ENCODE data around the gene TCF7L2.
A peak's percentile ranks its signal among the peaks of the same experiment; 100 is the strongest.

The TCF7L2 gene

GRCh38 chr10:113125612-113126011 lies 175.6 kb downstream of the TCF7L2 start:
- Histone ChIP-seq H3K36me3 (no peaks in the 10 kb centered on the region), H3K27ac (no peak overlapping the region), H3K4me3 (ENCODE audit: low read depth, low read length) (no peak overlapping the region), H3K27me3 (ENCODE audit: insufficient read depth, low read depth, severe bottlenecking) (no peaks in the 10 kb centered on the region), H3K9me3 (ENCODE audit: severe bottlenecking) (no peaks in the 10 kb centered on the region)
- TF ChIP-seq, protein P1, sequence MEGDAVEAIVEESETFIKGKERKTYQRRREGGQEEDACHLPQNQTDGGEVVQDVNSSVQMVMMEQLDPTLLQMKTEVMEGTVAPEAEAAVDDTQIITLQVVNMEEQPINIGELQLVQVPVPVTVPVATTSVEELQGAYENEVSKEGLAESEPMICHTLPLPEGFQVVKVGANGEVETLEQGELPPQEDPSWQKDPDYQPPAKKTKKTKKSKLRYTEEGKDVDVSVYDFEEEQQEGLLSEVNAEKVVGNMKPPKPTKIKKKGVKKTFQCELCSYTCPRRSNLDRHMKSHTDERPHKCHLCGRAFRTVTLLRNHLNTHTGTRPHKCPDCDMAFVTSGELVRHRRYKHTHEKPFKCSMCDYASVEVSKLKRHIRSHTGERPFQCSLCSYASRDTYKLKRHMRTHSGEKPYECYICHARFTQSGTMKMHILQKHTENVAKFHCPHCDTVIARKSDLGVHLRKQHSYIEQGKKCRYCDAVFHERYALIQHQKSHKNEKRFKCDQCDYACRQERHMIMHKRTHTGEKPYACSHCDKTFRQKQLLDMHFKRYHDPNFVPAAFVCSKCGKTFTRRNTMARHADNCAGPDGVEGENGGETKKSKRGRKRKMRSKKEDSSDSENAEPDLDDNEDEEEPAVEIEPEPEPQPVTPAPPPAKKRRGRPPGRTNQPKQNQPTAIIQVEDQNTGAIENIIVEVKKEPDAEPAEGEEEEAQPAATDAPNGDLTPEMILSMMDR (IDR thresholded peaks at IDR 0.05; ENCODE audit: low read depth, low read length), result no peak
- DNase-seq, result no peak

GRCh38 chr10:113126229-113127201 lies 176.5 kb downstream of the TCF7L2 start:
- no peaks in the 10 kb centered on the region for H3K27me3 ChIP-seq (ENCODE audit: insufficient read depth, low read depth, severe bottlenecking)
- DNase-seq, result peak; percentile 67
- no peak overlapping the region for H3K27ac ChIP-seq
- no peaks in the 10 kb centered on the region for H3K9me3 ChIP-seq (ENCODE audit: severe bottlenecking)
- TF ChIP-seq, protein P1 (IDR thresholded peaks at IDR 0.05; ENCODE audit: low read depth, low read length), result peak; percentile 68
- peak overlapping the region; percentile 22; the same call in 1 of the 2 replicates for H3K4me3 ChIP-seq (ENCODE audit: low read depth, low read length)
- H3K36me3 ChIP-seq, result no peaks in the 10 kb centered on the region

- Histone ChIP-seq H3K36me3 (no peaks in the 10 kb centered on the region), H3K27me3 (ENCODE audit: insufficient read depth, low read depth, severe bottlenecking) (no peaks in the 10 kb centered on the region), H3K9me3 (ENCODE audit: severe bottlenecking) (no peaks in the 10 kb centered on the region), H3K4me3 (ENCODE audit: low read depth, low read length) (no peak overlapping the region), H3K27ac (no peak overlapping the region)
- TF ChIP-seq, protein P1 (IDR thresholded peaks at IDR 0.05; ENCODE audit: low read depth, low read length), result no peak
- no peak for DNase-seq
Measured at GRCh38 chr10:113127261-113127900, 177.3 kb downstream of the TCF7L2 start.

DNA sequence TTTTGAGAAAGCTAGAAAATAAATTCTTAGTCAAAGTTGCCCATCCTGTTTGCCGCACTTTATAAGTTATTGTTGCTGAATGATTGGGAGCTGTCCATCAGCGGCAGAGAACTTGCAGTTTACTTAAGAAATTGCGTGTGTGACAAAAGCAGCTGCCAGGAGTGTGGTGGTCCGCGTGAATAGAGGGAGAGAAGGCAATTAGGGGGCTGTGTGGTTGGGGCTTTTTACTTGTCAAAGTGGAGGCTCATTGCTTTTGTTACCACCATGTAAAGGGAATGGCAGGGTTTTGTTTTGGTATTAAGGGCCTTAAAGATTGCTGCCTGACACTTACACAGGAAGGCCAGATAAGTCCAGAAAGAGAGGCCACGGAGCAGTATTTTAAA lies 177.8 kb downstream of the TCF7L2 start:
- no peaks in the 10 kb centered on the region for H3K9me3 ChIP-seq (ENCODE audit: severe bottlenecking)
- H3K27ac ChIP-seq, result no peak overlapping the region
- no peaks in the 10 kb centered on the region for H3K27me3 ChIP-seq (ENCODE audit: insufficient read depth, low read depth, severe bottlenecking)
- no peaks in the 10 kb centered on the region for H3K36me3 ChIP-seq
- no peak for DNase-seq
- TF ChIP-seq, protein P1 (IDR thresholded peaks at IDR 0.05; ENCODE audit: low read depth, low read length), result no peak
- no peak overlapping the region for H3K4me3 ChIP-seq (ENCODE audit: low read depth, low read length)

GRCh38 chr10:113128450-113129070 lies 178.5 kb downstream of the TCF7L2 start:
- TF ChIP-seq, protein P1 (IDR thresholded peaks at IDR 0.05; ENCODE audit: low read depth, low read length), result no peak
- no peaks in the 10 kb centered on the region for H3K27me3 ChIP-seq (ENCODE audit: insufficient read depth, low read depth, severe bottlenecking)

More at GRCh38 chr10:113128450-113129070, 178.5 kb downstream of the TCF7L2 start:
- Histone ChIP-seq H3K4me3 (ENCODE audit: low read depth, low read length) (no peak overlapping the region), H3K36me3 (no peaks in the 10 kb centered on the region), H3K9me3 (ENCODE audit: severe bottlenecking) (no peaks in the 10 kb centered on the region), H3K27ac (no peak overlapping the region)
- DNase-seq, result no peak

Data from WERI-Rb-1 (cell line).